Neuronal stem cell (in vitro differentiated cells): Measurements from ENCODE around the gene CAND2.

Source experiments
- DNase-seq: peaks from one replicate; pipeline ENCODE4 v3.0.0-alpha.2; 2013; ENCODE audit warnings: low spot score
- H2AFZ ChIP-seq: one replicate; pipeline ENCODE4 v1.6.1; 2013; ENCODE audit warnings: mild to moderate bottlenecking, low read length, inconsistent platforms
- H2AK5ac ChIP-seq: 2 replicates; pipeline ENCODE4 v1.6.1; 2013; ENCODE audit warnings: low read depth, mild to moderate bottlenecking, inconsistent platforms, low read length, moderate library complexity, mixed read lengths
- H2BK120ac ChIP-seq: 2 replicates; pipeline ENCODE4 v1.6.1; 2013; ENCODE audit warnings: low read depth, mild to moderate bottlenecking, inconsistent platforms, low read length, moderate library complexity, mixed read lengths
- H2BK12ac ChIP-seq: one replicate; pipeline ENCODE4 v1.6.1; 2013; ENCODE audit warnings: low read length, inconsistent platforms
- H2BK15ac ChIP-seq: 2 replicates; pipeline ENCODE4 v1.6.1; 2013; ENCODE audit warnings: mild to moderate bottlenecking, low read length, inconsistent platforms, mixed read lengths
- H2BK5ac ChIP-seq: one replicate; pipeline ENCODE4 v1.6.1; 2013; ENCODE audit warnings: inconsistent platforms, mild to moderate bottlenecking, low read length, moderate library complexity
- H3K14ac ChIP-seq: one replicate; pipeline ENCODE4 v1.6.1; 2013; ENCODE audit warnings: low read length, inconsistent platforms
- H3K18ac ChIP-seq: 2 replicates; pipeline ENCODE4 v1.6.1; 2013; ENCODE audit warnings: low read length, inconsistent platforms
- H3K23ac ChIP-seq: 2 replicates; pipeline ENCODE4 v1.6.1; 2013; ENCODE audit warnings: low read depth, mild to moderate bottlenecking, mixed read lengths, low read length, inconsistent platforms; ENCODE audit not compliant: poor library complexity
- H3K27ac ChIP-seq: replicated peaks from 3 replicates; pipeline ENCODE4 v1.5.1; 2013; ENCODE audit warnings: low read length, inconsistent platforms
- H3K27me3 ChIP-seq, 3 experiments: 2 replicates each; pipeline ENCODE4 v1.6.1; 2013; ENCODE audit warnings: low read length in 3 of 3, mild to moderate bottlenecking in 2 of 3, inconsistent platforms in 1 of 3, low read depth in 1 of 3, mixed read lengths in 1 of 3, moderate library complexity in 1 of 3; ENCODE audit not compliant: control insufficient read depth in 3 of 3, insufficient read depth in 3 of 3
- H3K36me3 ChIP-seq, 2 donors: replicated peaks in 1 of 2; 2 replicates each; pipeline ENCODE4 v1.6.1; 2013; ENCODE audit warnings: low read length in 2 of 2; ENCODE audit not compliant: control insufficient read depth in 2 of 2, insufficient read depth in 2 of 2
- H3K4ac ChIP-seq: 2 replicates; pipeline ENCODE4 v1.6.1; 2013; ENCODE audit warnings: inconsistent platforms, mild to moderate bottlenecking, low read length, moderate library complexity
- H3K4me1 ChIP-seq, 2 donors: 1 replicate in 1 of 2; 2 replicates in 1 of 2; pipeline ENCODE4 v1.6.1; 2013; ENCODE audit warnings: low read length in 2 of 2, low read depth in 1 of 2; ENCODE audit not compliant: control insufficient read depth in 2 of 2, insufficient read depth in 1 of 2
- H3K4me2 ChIP-seq: one replicate; pipeline ENCODE4 v1.6.1; 2013; ENCODE audit warnings: mild to moderate bottlenecking, low read length, inconsistent platforms; ENCODE audit not compliant: insufficient read depth, poor library complexity, severe bottlenecking
- H3K4me3 ChIP-seq, 2 donors: 2 replicates each; pipeline ENCODE4 v1.5.1; 2013; ENCODE audit warnings: low read length in 2 of 2, mild to moderate bottlenecking in 2 of 2, inconsistent platforms in 1 of 2, moderate library complexity in 1 of 2
- H3K79me1 ChIP-seq: one replicate; pipeline ENCODE4 v1.6.1; 2013; ENCODE audit warnings: low read depth, mild to moderate bottlenecking, inconsistent platforms, low read length, moderate library complexity
- H3K9ac ChIP-seq: one replicate; pipeline ENCODE4 v1.6.1; 2013; ENCODE audit warnings: mild to moderate bottlenecking, low read depth, low read length, inconsistent platforms; ENCODE audit not compliant: poor library complexity
- H3K9me3 ChIP-seq, 2 donors: replicated peaks in 1 of 2; 2 replicates each; pipeline versions ENCODE3 to v1.6.1; 2013; ENCODE audit warnings: low read length in 2 of 2, mild to moderate bottlenecking in 2 of 2, inconsistent platforms in 1 of 2, low read depth in 1 of 2, mixed read lengths in 1 of 2, moderate library complexity in 1 of 2; ENCODE audit not compliant: control insufficient read depth in 2 of 2, insufficient read depth in 1 of 2
- H4K8ac ChIP-seq: one replicate; pipeline ENCODE4 v1.6.1; 2013; ENCODE audit warnings: low read depth, mild to moderate bottlenecking, inconsistent platforms, low read length, moderate library complexity
- H4K91ac ChIP-seq: one replicate; pipeline ENCODE4 v1.6.1; 2013; ENCODE audit warnings: low read length, low read depth, mild to moderate bottlenecking, inconsistent platforms; ENCODE audit not compliant: poor library complexity
- WGBS, 2 donors: extraction: QIAGEN DNeasy Blood & Tissue Kit; methylation state at CpG; one replicate each; pipeline ENCODE4 v1.1.7; 2013; ENCODE audit warnings: missing lambda C conversion rate in 2 of 2, mixed read lengths in 1 of 2; ENCODE audit not compliant: insufficient read length in 2 of 2, insufficient replicate concordance in 1 of 2; ENCODE audit errors: extremely low coverage in 2 of 2; 5-methylcytosine and 5-hydroxymethylcytosine counted together

The CAND2 gene

GRCh38 chr3:12754313-12754712 is 42.2 kb upstream of the CAND2 start:
- no peak overlapping the region for H4K91ac ChIP-seq
- no peak overlapping the region for H2AFZ ChIP-seq
- H4K8ac ChIP-seq, result no peak overlapping the region
- no peak overlapping the region for H3K18ac ChIP-seq
- no peak overlapping the region for H3K4me2 ChIP-seq
- no peaks in the 10 kb centered on the region for H3K4me1 ChIP-seq
- no peak overlapping the region for H2BK15ac ChIP-seq
- H2AK5ac ChIP-seq, result no peak overlapping the region
- H3K27ac ChIP-seq, result no peak overlapping the region
- H3K9ac ChIP-seq, result no peak overlapping the region
- no peaks in the 10 kb centered on the region for H3K79me1 ChIP-seq
- no peak overlapping the region for H2BK12ac ChIP-seq
- H3K23ac ChIP-seq, result no peak overlapping the region
- no peaks in the 10 kb centered on the region for H3K27me3 ChIP-seq
- H3K36me3 ChIP-seq, result no peaks in the 10 kb centered on the region
- H3K9me3 ChIP-seq, result peaks cover 0 to 3% of the 10 kb centered on the region in 2 donors
- WGBS, 2 donors, result no CpG with 5 or more reads among the region's 1 CpG
- no peak overlapping the region for H2BK120ac ChIP-seq
- H3K4me3 ChIP-seq, result no peak overlapping the region
- no peak for DNase-seq
- no peak overlapping the region for H3K14ac ChIP-seq
- H2BK5ac ChIP-seq, result no peak overlapping the region
- no peak overlapping the region for H3K4ac ChIP-seq

GRCh38 chr3:12755754-12756153 is 40.7 kb upstream of the CAND2 start:
- Histone ChIP-seq H3K36me3 (no peaks in the 10 kb centered on the region), H3K4me3 (no peak overlapping the region), H2BK15ac (no peak overlapping the region), H2AFZ (no peak overlapping the region), H2BK12ac (no peak overlapping the region), H4K8ac (no peak overlapping the region), H3K27ac (no peak overlapping the region), H3K27me3 (peaks cover 0 to 6% (median 0%) of the 10 kb centered on the region in 3 experiments), H4K91ac (no peak overlapping the region), H3K4ac (no peak overlapping the region), H2BK5ac (no peak overlapping the region), H3K23ac (no peak overlapping the region), H3K79me1 (no peaks in the 10 kb centered on the region), H3K9ac (no peak overlapping the region), H3K4me2 (no peak overlapping the region), H2AK5ac (no peak overlapping the region), H3K9me3 (no peaks in the 10 kb centered on the region), H3K14ac (no peak overlapping the region), H2BK120ac (no peak overlapping the region), H3K4me1 (no peaks in the 10 kb centered on the region), H3K18ac (no peak overlapping the region)
- DNase-seq, result no peak
- 100% methylated on average over 1 of the region's 6 CpGs; no CpG with 5 or more reads in 1 of the 2 donors for WGBS, 2 donors

- Histone ChIP-seq H3K4me1 (no peaks in the 10 kb centered on the region), H3K4me3 (no peak overlapping the region), H3K79me1 (no peaks in the 10 kb centered on the region), H3K9ac (no peak overlapping the region), H2BK12ac (no peak overlapping the region), H2BK5ac (no peak overlapping the region), H3K9me3 (no peaks in the 10 kb centered on the region), H4K91ac (no peak overlapping the region), H3K23ac (no peak overlapping the region), H3K4ac (no peak overlapping the region), H3K18ac (no peak overlapping the region), H2BK120ac (no peak overlapping the region), H3K36me3 (no peaks in the 10 kb centered on the region), H3K27me3 (peaks cover 0 to 6% (median 0%) of the 10 kb centered on the region in 3 experiments), H4K8ac (no peak overlapping the region), H2AK5ac (no peak overlapping the region), H3K14ac (no peak overlapping the region), H2BK15ac (no peak overlapping the region), H2AFZ (no peak overlapping the region), H3K27ac (no peak overlapping the region), H3K4me2 (no peak overlapping the region)
- DNase-seq, result no peak
- 100% methylated on average over 1 of the region's 4 CpGs; no CpG with 5 or more reads in 1 of the 2 donors for WGBS, 2 donors
Observed at GRCh38 chr3:12756175-12756574, 40.3 kb upstream of the CAND2 start.

GRCh38 chr3:12756635-12757034 is 39.8 kb upstream of the CAND2 start:
- H2BK5ac ChIP-seq, result no peak overlapping the region
- no peak overlapping the region for H2BK12ac ChIP-seq
- H2BK120ac ChIP-seq, result no peak overlapping the region
- H3K14ac ChIP-seq, result no peak overlapping the region
- H3K23ac ChIP-seq, result no peak overlapping the region
- H3K4me2 ChIP-seq, result no peak overlapping the region
- no peak overlapping the region for H2BK15ac ChIP-seq
- no peaks in the 10 kb centered on the region for H3K79me1 ChIP-seq
- no peak for DNase-seq
- peaks cover 0 to 6% (median 0%) of the 10 kb centered on the region in 3 experiments for H3K27me3 ChIP-seq
- H3K27ac ChIP-seq, result no peak overlapping the region
- H2AFZ ChIP-seq, result no peak overlapping the region
- H3K18ac ChIP-seq, result no peak overlapping the region
- H3K4me3 ChIP-seq, result no peak overlapping the region
- H3K9me3 ChIP-seq, result no peaks in the 10 kb centered on the region
- no peak overlapping the region for H3K4ac ChIP-seq
- H3K36me3 ChIP-seq, result no peaks in the 10 kb centered on the region
- WGBS, 2 donors, result no CpG with 5 or more reads among the region's 3 CpGs
- no peak overlapping the region for H4K91ac ChIP-seq
- H4K8ac ChIP-seq, result no peak overlapping the region
- no peak overlapping the region for H3K9ac ChIP-seq
- H2AK5ac ChIP-seq, result no peak overlapping the region
- H3K4me1 ChIP-seq, result no peaks in the 10 kb centered on the region
